LNCaP clone FGC (cell line): Measurements from ENCODE around the gene CERT1.

Experiments used
- DNase-seq: peaks from one replicate; pipeline ENCODE4 v3.0.0-alpha.2; 2011; ENCODE audit warnings: low read depth
- H3K4me3 ChIP-seq: 2 replicates; pipeline ENCODE4 v1.5.1; 2011; ENCODE audit warnings: mild to moderate bottlenecking, low read depth, low read length, control low read depth
- TF ChIP-seq, protein P1 (sequence below): IDR thresholded peaks from 2 replicates; pipeline ENCODE4 v1.5.1; 2012; ENCODE audit warnings: mild to moderate bottlenecking; ENCODE audit not compliant: control insufficient read depth, insufficient read depth; ENCODE audit errors: extremely low read depth

CERT1 gene

DNA sequence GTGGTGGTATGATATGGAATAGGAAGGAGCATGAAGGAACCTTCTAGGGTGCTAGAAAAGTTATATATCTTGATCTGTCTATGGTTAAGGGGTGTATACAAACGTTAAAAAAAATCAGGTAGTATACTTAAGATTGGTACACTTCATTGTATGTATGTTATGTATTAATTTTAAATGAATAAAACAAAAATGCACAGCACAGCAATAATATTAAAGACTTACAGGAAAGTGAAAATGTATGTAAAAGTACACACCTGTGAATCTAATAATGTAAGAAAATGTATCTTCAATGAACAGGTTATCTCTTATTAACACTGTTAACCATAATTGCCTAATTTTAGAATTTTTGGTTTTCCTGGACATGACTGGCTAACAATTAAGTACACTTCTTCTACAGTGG lies 97.2 kb downstream of the CERT1 start:
- TF ChIP-seq, protein P1, sequence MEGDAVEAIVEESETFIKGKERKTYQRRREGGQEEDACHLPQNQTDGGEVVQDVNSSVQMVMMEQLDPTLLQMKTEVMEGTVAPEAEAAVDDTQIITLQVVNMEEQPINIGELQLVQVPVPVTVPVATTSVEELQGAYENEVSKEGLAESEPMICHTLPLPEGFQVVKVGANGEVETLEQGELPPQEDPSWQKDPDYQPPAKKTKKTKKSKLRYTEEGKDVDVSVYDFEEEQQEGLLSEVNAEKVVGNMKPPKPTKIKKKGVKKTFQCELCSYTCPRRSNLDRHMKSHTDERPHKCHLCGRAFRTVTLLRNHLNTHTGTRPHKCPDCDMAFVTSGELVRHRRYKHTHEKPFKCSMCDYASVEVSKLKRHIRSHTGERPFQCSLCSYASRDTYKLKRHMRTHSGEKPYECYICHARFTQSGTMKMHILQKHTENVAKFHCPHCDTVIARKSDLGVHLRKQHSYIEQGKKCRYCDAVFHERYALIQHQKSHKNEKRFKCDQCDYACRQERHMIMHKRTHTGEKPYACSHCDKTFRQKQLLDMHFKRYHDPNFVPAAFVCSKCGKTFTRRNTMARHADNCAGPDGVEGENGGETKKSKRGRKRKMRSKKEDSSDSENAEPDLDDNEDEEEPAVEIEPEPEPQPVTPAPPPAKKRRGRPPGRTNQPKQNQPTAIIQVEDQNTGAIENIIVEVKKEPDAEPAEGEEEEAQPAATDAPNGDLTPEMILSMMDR = no peak
- DNase-seq = no peak
- no peak overlapping the region for H3K4me3 ChIP-seq

DNA sequence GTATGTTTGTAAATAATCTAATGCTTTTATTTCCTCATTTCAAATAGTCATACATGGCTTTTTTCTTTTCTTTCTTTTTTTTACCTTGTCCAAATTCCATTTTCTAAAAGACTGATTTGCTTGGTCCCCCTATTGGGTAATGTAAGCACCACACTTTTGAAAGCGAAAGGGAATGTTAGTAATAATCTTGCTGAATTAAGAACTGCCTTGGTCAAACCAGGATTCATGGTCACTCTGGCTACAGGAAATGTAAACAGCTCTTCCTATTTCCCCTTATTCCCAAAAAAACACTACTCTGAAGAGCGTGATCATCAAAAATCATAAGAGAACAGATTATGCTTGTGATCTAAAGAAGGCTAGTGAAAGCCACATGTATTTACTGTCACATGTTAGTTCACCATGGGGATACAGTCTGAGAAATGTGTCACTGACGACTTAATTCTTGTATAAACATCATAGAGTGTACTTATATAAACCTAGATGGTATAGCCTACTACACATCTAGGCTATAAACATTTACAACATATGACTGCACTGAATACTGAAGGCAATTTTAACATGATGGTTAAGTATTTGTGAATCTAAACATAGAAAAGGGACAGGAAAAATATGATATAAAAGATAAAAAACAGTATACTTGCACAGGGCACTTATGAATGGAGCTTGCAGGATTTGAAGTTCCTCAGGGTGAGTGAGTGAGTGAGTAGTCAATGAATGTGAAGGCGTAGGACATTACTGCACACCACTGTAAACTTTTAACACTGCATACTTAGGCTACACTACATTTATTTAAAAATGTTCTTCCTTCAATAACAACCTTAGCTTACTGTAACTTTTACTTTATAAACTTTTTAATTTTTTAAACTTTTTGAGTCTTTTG lies 99.1 kb downstream of the CERT1 start:
- no peak overlapping the region for H3K4me3 ChIP-seq
- DNase-seq = no peak

DNA sequence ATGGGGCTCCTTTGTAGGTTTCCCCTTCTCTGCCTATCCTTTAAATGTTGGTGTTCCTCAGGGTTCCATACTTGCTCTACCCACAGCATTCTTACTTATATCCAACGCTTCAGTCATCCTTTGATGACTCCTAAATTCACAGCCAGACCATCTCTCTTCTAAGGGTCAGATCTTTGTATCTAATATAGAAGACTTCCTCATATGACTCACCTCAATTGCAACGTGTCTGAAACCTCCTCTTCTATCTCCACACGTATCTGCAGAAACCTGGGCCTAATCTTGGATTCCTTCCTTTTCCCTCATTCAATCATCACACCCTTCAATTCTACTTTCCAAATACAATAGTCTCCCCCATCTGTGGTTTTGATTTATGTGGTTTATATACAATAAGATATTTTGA lies 106.1 kb downstream of the CERT1 start:
- H3K4me3 ChIP-seq = no peak overlapping the region
- DNase-seq = no peak
- TF ChIP-seq, protein P1 = no peak

More for the DNA sequence above, 99.1 kb downstream of the CERT1 start:
- TF ChIP-seq, protein P1 = no peak

DNA sequence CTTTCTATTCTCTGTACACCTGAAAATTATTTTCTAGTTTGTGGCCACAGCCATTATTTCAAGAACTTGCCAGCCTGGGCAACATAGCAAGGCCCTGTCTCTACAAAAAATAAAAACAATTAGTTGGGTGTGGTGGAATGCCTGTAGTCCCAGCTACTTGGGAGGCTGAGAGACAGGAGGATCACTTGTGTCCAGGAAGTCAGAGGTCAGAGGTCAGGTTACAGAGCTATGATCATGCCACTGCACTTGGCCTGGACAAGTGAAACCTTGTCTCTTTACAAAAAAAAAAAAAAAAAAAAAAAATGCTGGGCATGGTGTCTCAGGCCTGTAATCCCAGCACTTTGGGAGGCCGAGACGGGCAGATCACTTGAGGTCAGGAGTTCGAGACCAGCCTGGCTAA lies 116.2 kb downstream of the CERT1 start:
- H3K4me3 ChIP-seq = no peak overlapping the region
- TF ChIP-seq, protein P1 = no peak
- no peak for DNase-seq

DNA sequence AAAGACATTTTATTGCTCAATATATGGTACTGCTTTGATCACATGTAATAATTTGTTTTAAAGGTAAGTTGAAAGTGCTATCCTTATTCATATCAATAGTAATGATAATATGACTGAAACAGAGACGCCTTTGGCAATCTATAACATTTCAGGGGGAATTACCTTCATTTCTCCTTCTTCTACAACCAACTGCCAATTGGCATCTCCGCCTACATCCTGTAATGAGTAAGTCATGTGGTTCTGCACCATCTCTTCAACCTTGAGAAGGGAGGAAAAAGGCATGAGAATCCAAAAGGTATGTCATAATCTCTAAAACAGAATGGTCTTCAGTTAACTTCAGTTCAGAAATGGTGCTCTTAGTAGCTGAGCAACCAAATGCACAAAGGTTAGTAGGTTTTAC lies 122.0 kb downstream of the CERT1 start:
- no peak for DNase-seq
- TF ChIP-seq, protein P1 = no peak
- no peak overlapping the region for H3K4me3 ChIP-seq

DNA sequence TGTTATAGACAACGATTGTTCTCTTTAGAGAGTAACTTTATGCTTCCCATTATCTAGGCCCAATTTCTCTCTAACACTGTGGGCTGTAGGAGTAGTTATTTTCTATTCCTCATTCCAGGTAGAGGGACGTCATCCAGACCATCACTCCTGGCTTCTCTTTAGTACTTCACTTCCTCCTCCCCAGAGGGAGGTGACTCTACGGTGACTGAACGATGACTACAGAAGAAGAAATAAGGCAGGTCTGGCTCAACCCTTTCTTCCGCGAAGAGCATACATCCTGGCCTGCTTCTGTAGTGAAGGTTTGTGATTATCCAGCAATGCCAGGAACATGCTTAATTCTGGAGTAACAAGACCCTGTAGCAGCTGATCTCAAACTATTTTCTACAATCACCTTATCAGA lies 123.6 kb downstream of the CERT1 start:
- no peak overlapping the region for H3K4me3 ChIP-seq
- TF ChIP-seq, protein P1 = no peak
- DNase-seq = no peak

DNA sequence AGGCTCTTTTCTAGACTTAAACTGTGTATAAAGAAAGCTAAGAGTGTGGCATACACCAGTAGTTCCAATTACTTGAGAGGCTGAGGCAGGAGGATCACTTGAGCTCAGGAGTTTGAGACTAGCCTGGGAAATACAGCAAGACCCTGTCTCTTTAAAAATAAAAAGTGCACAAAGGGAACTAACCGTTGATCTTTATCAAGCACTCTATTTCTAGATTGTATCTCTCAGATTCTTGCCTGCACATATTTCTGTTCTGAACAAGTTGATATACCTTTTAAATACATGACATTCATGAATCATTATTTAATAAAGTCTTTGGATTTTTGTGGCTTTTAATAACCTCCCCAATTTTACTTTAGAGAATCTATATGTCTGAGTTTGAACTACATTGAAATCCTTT lies 127.2 kb downstream of the CERT1 start:
- no peak overlapping the region for H3K4me3 ChIP-seq
- TF ChIP-seq, protein P1 = no peak
- no peak for DNase-seq
